Activated CD8-positive, alpha-beta memory T cell treated with anti-CD3 and anti-CD28 coated beads, Interleukin-2, amount 50 U/mL, for 48 hours (primary cell): Measurements from ENCODE around the gene GALR3.

Experiments
- DNase-seq: peaks from one replicate; pipeline ENCODE4 v3.0.0-alpha.2; 2020

The GALR3 gene

DNA sequence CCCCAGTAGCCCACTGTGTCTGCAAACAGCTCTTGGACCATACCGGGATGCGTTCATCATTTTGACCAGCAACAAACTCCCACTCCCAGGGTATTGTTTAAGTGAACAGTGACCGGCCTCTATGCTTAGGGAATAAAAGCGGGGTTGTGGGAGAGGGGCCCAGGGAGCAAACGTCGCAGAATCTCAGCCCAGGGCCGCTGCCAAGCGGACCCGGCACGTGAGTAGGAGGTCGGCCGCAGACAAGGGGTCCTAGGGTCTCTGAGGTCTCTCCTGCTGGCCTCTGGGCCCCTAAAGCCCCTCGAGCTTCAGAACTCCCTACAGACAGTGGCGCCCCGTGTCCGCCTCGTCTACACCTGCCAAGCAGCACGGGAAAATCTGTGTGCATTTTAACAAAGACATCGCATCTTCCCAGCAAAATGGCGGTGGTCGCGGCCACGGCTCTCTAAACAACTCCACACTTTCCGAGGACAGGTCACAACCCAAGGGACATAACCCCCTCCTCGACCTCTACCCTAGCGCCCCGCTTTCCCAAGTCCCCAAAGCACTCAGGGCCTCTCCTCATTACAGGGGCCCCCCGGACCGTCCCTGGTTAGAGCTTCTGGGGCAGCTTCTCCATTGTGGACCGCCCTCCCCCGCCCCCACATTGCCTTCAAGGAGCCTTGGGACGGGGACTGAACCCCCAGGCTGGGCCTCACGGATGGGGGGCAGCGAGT lies 19.4 kb upstream of the GALR3 start:
- DNase-seq = no peak

DNA sequence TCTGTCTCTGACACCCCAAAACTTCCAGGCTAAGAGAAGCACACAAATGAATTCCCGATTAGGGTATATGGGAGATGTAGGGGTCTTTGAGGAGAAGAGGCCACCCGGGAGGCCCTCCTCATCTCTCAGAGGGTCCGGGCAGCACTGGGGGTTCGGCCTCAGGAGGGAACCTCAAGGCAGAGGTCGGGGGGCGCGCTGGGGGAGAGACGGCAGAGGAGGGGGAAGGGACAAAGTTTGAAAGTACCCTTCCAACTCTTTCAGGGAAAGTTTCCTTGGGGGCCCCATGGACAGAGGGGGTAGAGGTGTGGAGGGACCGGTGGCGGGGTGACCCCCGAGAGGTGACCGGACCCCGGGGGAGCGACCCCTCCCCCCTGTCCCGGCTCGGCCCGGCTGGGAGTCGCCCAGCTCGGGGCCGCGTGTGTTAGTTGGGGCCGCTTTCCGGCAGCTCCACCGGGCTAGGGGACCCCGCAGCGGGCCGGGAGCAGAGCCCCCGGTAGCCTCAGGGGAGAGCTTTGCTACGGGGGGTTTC lies 18.8 kb upstream of the GALR3 start:
- no peak for DNase-seq

DNA sequence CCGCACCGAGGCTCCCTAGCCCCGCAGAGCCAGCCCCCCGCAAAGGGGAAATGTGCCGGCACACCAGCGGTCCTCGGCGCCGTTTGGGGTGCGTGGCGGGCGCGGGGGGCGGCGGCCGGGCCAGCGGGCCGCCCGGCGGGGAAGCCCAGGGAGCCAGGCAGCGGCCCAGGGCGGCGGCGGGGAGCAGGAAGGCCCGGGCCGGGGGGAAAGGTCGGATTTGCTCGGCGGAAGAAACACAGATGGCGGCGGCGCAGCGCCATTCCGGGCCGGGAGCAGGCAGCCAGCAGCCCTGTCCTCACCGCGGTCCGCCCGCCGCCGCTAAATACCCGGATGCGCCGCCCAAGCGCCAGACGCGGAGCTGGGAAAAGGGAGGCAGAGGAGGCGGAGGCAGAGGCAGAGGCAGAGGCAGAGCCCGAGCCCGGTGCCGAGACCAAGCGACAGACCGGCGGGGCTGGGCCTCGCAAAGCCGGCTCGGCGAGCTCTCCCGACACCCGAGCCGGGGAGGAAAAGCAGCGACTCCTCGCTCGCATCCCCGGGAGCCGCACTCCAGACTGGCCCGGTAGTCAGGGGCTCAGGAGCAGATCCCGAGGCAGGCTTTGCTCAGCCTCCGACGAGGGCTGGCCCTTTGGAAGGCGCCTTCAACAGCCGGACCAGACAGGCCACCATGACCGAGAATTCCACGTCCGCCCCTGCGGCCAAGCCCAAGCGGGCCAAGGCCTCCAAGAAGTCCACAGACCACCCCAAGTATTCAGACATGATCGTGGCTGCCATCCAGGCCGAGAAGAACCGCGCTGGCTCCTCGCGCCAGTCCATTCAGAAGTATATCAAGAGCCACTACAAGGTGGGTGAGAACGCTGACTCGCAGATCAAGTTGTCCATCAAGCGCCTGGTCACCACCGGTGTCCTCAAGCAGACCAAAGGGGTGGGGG lies 18.0 kb upstream of the GALR3 start:
- DNase-seq = peak; percentile 92

DNA sequence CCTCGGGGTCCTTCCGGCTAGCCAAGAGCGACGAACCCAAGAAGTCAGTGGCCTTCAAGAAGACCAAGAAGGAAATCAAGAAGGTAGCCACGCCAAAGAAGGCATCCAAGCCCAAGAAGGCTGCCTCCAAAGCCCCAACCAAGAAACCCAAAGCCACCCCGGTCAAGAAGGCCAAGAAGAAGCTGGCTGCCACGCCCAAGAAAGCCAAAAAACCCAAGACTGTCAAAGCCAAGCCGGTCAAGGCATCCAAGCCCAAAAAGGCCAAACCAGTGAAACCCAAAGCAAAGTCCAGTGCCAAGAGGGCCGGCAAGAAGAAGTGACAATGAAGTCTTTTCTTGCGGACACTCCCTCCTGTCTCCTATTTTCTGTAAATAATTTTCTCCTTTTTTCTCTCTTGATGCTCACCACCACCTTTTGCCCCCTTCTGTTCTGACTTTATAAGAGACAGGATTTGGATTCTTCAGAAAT lies 17.3 kb upstream of the GALR3 start:
- no peak for DNase-seq

DNA sequence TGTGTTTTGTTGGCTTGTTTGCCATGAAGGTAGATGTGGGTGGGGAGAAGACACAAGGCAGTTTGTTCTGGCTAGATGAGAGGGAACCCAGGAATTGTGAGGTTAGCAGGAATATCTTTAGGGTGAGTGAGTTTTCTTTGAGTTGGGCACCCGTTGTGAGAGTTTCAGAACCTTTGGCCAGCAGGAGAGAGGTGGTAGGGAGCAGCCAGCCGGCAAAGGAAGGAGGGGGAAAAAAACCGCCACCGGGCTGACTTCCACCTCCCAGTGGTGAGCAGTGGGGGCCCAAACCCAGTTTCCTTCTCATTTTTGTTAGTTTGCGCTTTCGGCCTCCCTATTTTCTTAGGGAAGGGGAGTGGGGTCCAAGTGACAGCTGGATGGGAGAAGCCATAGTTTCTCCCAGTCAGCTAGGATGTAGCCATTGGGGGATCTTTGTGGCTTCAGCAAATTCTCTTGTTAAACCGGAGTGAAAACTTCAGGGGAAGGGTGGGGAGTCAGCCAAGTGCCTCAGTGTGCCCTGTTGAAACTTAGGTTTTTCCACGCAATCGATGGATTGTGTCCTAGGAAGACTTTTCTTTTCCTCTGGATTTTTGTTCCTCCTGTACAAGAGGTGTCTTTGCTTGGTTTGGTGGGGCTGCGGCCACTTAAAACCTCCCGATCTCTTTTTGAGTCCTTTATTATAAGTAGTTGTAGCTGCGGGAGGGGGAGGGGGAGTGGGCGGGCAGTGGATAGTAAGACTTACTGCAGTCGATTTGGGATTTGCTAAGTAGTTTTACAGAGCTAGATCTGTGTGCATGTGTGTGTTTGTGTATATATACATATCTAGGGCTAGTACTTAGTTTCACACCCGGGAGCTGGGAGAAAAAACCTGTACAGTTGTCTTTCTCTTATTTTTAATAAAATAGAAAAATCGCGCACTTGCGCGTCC lies 16.5 kb upstream of the GALR3 start:
- no peak for DNase-seq

DNA sequence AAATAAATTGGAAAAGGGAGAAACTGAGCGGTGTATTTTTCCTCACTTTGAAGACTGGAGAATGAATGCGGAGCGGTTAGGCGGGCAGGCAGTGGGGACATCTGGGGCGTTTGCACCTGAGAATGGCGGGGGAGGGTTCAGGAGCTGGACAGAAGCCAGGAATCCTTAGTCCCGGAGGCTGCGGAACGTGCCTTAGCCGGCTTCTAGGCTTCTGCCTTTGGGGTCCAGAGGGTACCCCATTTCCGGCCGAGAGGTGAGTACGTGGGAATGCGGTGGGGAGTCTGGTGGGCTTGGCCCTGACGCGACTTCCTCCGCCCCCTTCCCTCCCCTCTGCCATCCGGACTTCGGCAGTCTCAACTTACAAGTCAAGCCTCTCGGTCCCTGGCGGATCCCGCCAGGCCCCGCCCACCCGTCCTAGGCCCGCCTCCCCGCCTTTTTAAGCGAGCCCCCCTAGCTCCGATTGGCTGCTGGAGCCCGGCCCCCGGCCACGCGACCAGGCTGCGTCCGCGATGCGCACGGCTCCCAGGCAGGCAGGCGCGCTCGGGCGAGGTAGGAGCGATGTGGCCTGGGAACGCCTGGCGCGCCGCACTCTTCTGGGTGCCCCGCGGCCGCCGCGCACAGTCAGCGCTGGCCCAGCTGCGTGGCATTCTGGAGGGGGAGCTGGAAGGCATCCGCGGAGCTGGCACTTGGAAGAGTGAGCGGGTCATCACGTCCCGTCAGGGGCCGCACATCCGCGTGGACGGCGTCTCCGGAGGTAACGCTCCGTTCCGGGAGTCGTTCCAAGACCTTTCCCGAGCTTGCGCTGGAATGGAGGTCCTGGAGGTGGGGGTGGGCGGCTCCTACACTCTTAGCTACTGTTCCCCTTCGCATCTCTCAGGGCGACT lies 15.5 kb upstream of the GALR3 start, which contains the start of gene GCAT:
Gene GCAT, plus strand, starts transcription at position 525 of the 884 bp plus-strand sequence. Its CDS starts 34 bp downstream, at position 559.
- DNase-seq = peak; percentile 94

DNA sequence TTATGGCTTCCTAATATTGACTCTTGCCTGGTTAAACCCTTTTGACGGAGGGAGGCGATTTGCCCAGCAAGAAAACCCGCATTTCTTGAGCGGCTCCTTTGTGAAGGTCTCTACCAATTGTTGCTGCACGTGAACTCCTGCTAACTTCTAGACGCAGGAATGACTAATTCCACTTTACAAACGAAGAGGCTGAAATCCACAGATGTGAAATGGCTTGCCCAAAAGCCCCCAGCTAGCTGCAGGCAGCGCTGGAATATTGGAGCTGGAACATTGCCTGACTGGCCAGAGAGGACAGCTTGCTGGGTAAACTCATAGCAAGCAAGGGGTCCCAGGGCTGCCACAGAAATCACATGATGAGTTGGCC lies 14.9 kb upstream of the GALR3 start:
- DNase-seq = no peak

DNA sequence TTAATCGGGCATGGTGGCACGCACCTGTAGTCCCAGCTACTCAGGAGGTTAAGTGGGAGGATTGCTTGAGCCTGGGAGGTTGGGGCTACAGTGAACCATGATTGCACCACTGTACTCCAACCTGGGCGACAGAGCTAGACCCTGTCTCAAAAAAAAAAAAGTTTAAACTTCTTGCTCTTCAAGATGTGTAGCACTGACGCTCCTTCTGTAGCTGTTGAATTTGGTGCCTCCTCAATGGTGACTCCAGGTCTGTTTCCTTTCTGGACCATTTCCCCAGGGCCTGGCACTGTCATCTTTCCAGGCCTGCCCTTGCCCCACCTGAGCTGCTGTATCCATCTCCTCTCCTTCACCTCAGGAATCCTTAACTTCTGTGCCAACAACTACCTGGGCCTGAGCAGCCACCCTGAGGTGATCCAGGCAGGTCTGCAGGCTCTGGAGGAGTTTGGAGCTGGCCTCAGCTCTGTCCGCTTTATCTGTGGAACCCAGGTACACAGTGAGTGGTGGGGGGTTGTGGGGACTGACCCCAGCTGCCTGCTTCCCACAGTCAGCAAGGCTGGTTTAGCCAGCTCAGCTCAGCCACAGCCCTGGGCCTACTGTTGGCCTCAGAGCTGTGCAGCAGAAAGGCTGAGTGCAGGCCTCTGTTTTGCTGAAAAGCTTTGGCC lies 13.4 kb upstream of the GALR3 start:
- DNase-seq = no peak

DNA sequence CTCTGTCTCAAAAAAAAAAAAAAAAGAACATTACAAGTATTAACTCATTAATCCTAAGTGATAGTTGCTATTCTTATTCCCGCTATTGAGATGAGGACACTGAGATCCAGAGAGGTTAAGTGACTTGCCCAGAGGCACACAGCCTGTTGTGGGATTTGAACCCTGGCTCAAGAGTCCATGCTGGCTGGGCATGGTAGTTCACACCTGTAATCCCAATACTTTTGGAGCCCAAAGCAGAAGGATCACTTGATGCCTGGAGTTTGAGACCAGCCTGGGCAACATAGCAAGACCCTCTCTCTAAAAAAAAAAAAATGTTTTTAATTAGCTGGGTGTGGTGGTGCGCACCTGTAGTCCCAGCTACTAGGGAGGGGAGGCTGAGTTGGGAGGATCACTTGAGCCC lies 11.3 kb upstream of the GALR3 start:
- DNase-seq = no peak

DNA sequence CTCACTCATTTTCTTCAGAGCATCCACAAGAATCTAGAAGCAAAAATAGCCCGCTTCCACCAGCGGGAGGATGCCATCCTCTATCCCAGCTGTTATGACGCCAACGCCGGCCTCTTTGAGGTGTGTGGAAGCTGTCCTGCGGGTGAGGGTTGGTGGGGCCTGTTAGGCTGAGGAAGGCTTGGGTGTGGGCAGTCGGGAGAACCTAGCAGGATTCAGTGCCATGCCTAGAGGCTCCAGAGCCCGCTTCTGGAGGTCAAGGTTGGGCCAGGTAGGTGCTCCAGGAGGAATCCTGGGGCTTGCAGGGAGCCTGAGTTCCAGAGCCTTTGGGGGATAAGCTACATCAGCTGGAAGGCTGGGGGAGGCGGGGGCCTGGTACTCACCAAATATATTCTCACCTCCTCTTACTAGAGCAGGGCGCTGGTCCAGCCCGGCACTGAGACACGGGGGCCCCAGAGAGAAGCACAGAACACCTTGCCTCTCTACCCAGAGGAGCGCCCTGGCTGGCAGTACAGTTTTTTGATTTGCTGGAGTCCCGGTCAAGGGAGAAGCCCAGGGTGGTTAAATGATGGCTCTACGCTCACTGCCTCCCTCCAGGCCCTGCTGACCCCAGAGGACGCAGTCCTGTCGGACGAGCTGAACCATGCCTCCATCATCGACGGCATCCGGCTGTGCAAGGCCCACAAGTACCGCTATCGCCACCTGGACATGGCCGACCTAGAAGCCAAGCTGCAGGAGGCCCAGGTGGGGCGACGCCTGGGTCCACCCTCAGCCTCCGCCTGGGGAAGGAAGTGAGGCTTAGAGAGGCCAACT lies 10.1 kb upstream of the GALR3 start:
- no peak for DNase-seq

DNA sequence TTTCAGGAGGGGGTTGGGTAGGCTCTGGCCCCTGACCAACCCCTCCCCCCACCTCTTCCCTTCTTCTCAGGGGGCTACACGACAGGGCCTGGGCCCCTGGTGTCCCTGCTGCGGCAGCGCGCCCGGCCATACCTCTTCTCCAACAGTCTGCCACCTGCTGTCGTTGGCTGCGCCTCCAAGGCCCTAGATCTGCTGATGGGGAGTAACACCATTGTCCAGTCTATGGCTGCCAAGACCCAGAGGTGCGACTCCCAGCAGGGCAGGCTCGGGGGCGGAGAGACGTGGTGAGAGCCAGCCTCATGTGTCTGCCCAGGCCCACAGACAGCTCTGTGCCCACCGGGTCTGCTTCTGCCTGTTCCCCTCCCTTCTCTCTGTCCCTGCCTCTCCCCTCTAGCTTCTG lies 7.6 kb upstream of the GALR3 start:
- DNase-seq = no peak

DNA sequence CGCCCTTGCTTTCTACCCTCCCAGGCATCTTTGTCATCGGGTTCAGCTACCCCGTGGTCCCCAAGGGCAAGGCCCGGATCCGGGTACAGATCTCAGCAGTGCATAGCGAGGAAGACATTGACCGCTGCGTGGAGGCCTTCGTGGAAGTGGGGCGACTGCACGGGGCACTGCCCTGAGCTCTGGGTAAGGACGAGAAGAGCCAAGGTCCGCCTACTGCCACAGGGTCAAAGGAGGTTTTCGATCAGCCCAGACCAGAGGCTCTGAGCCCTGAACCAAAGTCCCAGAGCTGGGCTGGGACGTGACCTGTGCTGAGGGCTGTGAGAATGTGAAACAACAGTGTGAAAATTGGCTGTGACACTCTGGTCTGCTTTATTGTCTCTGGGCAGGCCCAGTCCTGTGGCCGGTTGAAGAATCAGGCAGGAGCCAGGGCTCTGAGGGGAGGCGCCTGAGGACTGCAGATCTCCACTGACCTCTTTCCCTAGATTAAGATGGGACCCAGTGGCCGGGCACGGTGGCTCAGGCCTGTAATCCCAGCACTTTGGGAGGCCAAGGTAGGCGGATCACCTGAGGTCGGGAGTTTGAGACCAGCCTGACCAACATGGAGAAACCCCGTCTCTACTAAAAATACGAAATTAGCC lies 6.5 kb upstream of the GALR3 start:
- DNase-seq = no peak

DNA sequence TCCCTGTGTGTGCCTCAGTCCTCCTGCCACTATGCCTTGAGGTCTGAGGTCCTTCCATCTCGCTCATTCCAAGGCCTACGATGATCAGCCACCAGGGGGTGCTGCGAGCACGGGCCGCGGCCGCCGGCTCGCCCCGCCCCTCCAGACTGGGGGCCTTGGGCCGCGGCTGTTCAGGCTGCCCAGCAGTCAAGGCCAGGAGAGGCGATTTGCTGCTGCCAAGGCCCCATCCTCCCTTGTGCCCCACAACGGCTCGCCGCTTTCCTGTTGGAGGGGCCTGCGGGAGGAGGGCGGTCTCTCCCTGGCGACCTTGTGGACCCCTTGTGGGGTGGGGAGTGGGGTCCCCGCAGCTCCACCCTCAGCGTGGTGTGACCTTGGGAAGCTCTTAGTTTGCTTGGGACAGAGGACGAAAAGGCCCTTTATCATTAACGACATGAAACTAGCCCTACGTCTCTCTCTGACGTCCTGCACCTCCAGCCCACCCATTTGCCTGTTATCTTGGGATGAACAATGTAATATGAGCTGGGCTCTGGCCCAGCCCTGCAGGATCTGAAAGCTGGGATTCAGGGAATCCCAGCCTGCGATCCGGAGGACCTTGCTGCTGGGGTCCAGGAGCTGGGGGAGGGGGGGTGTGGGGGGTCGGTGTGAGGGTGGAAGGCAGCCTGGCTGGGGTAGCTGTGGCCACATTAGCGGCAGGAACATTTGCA lies 5.3 kb upstream of the GALR3 start:
- DNase-seq = peak; percentile 97

DNA sequence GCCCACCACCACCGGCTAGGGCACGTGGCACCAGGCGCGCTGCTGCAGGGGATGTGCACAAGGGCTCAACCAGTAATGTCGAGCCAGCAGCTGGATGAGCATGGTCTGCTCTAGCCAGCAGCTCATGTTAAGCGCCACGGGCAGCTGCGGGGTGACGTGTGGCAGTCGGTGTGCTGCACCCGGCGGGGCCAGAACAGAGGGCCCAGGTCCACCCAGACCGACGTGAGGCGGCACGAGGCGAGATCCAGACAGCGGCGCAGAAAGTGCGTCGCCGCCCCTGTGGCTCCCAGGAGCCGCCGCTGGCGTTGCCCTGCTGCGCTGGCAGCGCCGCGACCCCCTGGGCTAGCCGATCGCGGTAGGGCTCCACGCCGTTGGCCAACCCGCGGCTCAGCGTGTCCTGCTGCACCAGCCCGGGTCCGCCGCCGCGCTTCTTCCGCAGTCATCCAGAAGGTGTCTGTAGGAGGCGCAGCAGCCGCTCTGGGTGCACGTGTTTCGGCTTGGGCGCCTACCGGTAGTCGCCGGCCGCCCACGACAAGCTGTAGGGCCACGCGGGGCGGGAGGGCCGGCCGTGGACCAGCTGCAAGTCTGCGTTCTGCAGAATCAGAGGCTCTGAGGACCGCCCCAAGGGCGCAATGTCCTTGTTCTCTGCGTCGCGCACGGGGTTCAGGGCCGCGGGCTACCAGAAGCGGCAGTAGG lies 4.6 kb upstream of the GALR3 start:
- peak; percentile 83 for DNase-seq

DNA sequence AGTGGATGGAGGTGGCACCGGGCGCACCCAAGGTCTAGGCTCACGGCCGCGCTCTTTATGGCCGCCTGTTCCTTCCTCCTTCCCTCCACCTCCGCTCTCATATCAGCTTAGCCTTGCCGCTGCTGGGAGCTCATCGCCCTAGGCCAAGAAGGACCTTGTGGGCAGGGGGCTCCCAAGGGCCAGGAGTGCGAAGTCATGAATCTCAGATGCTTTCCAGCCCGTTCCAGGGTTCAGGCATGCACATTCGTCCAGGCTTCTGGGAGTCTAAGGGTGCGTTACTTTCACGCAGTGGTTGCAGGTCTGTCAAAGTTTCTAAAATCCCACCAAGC lies 4.1 kb upstream of the GALR3 start:
- no peak for DNase-seq

DNA sequence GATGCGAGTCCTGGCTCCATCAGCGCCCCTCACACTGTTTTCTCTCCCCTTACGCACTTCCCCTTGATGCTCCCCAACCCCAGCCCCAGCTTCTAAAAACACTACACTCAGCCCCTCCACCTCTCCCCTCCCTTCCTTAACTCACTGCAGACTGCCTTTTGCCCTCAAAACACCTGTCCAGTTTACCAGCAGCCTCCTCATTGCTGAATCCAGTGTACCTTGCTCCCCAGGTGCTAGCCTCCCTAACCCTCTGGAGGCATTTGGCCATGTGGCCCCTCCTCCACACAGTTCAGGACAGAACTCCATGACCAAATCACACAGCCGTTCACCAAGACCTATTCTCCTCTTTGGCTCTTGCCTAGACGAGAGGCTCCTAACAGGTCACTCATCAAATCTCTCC lies 2.8 kb upstream of the GALR3 start:
- no peak for DNase-seq

DNA sequence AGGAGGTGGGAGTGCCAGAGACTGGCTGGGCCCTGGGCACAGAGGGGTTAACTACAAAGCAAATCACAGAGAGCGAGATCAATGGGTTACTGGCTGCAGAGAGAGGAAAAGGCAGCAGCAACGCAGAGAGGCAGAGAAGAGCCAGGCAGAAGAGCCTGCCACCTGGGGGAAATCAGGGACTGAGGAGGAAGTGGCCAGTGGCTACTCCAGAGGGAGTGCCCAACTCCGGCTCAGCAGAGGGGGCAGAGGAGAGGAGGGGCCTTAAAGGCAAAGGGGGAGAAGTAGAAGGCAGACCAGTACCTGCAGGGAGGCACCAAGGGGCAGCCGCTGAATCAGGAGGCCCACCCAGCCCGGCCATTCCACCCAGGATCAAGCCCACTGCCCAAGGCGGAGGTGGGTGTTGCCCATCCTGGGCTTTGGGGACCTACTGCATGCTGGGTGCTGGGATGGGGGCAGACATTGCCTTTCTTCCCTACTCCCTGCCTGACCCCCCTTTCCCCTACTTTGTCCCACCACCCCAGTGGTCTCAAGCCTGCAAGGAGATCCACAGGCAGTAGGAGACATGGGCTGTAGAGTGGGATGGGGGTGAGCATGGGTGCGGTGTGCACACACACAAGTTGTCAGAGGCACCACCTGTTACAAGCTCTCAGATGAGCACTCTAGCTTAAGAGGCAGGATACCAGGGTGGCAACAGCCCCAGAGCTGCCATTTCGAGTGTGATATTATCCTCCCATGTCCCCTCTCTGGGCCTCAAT lies 926 bp upstream of the GALR3 start:
- no peak for DNase-seq
